Mesenchymal stem cell (in vitro differentiated cells and primary cell): Measurements from ENCODE around the gene SNAPIN.

Experiments
- DNase-seq: peaks from one replicate; pipeline ENCODE4 v3.0.0-alpha.2; 2013
- H2AFZ ChIP-seq: one replicate; pipeline ENCODE4 v1.6.1; 2013; ENCODE audit warnings: low read depth, mild to moderate bottlenecking, control low read depth, inconsistent platforms, low read length, moderate library complexity
- H2AK5ac ChIP-seq: 2 replicates; pipeline ENCODE4 v1.6.1; 2013; ENCODE audit warnings: low read length, moderate library complexity, mild to moderate bottlenecking, inconsistent platforms; ENCODE audit not compliant: severe bottlenecking
- H2BK120ac ChIP-seq: one replicate; pipeline ENCODE4 v1.6.1; 2013; ENCODE audit warnings: low read depth, mild to moderate bottlenecking, inconsistent platforms, low read length, moderate library complexity
- H2BK12ac ChIP-seq, 2 experiments: one replicate each; pipeline ENCODE4 v1.6.1; 2013; ENCODE audit warnings: inconsistent platforms in 2 of 2, low read length in 2 of 2, mild to moderate bottlenecking in 2 of 2, moderate library complexity in 2 of 2, control low read depth in 1 of 2
- H2BK15ac ChIP-seq: one replicate; pipeline ENCODE4 v1.6.1; 2013; ENCODE audit warnings: mild to moderate bottlenecking, low read depth, inconsistent platforms; ENCODE audit not compliant: poor library complexity, severe bottlenecking
- H2BK5ac ChIP-seq: 2 replicates; pipeline ENCODE4 v1.6.1; 2013; ENCODE audit warnings: low read depth, mild to moderate bottlenecking, low read length, control low read depth, inconsistent platforms; ENCODE audit not compliant: poor library complexity, severe bottlenecking
- H3K14ac ChIP-seq, 2 experiments: one replicate each; pipeline ENCODE4 v1.6.1; 2013; ENCODE audit warnings: inconsistent platforms in 2 of 2, low read length in 2 of 2, control low read depth in 1 of 2, mild to moderate bottlenecking in 1 of 2, moderate library complexity in 1 of 2
- H3K18ac ChIP-seq, 2 experiments: one replicate each; pipeline ENCODE4 v1.6.1; 2013; ENCODE audit warnings: inconsistent platforms in 2 of 2, low read length in 2 of 2, control low read depth in 1 of 2, low read depth in 1 of 2, mild to moderate bottlenecking in 1 of 2
- H3K23ac ChIP-seq, 2 experiments: one replicate each; pipeline ENCODE4 v1.6.1; 2013; ENCODE audit warnings: inconsistent platforms in 2 of 2, low read length in 2 of 2, mild to moderate bottlenecking in 2 of 2, moderate library complexity in 2 of 2, control low read depth in 1 of 2
- H3K27ac ChIP-seq: 2 replicates; pipeline ENCODE4 v1.5.1; 2013; ENCODE audit warnings: mild to moderate bottlenecking, moderate library complexity, low read length, control low read depth, inconsistent platforms; ENCODE audit not compliant: poor library complexity, severe bottlenecking
- H3K27me3 ChIP-seq, 2 experiments: 2 replicates each; pipeline versions ENCODE4 v1.6.1 to v1.7.0; 2013; ENCODE audit warnings: low read length in 2 of 2, mild to moderate bottlenecking in 2 of 2, moderate library complexity in 2 of 2, control low read depth in 1 of 2, inconsistent platforms in 1 of 2; ENCODE audit not compliant: control insufficient read depth in 1 of 2, insufficient read depth in 1 of 2
- H3K36me3 ChIP-seq, 2 experiments: 2 replicates each; pipeline versions ENCODE4 v1.6.1 to v1.7.0; 2013; ENCODE audit warnings: low read length in 2 of 2, control low read depth in 1 of 2, inconsistent platforms in 1 of 2, low read depth in 1 of 2, mild to moderate bottlenecking in 1 of 2; ENCODE audit not compliant: insufficient read depth in 2 of 2, control insufficient read depth in 1 of 2
- H3K4ac ChIP-seq, 2 experiments: one replicate each; pipeline ENCODE4 v1.6.1; 2013; ENCODE audit warnings: inconsistent platforms in 2 of 2, low read length in 2 of 2, mild to moderate bottlenecking in 2 of 2, moderate library complexity in 2 of 2, control low read depth in 1 of 2, low read depth in 1 of 2
- H3K4me1 ChIP-seq: 2 replicates; pipeline ENCODE4 v1.6.1; 2013; ENCODE audit warnings: low read depth, low read length, control low read depth; ENCODE audit not compliant: control insufficient read depth, insufficient read depth
- H3K4me2 ChIP-seq: 2 replicates; pipeline ENCODE4 v1.6.1; 2013; ENCODE audit warnings: low read length, mild to moderate bottlenecking, inconsistent platforms; ENCODE audit not compliant: poor library complexity, severe bottlenecking
- H3K4me3 ChIP-seq, 2 experiments: 2 replicates each; pipeline versions ENCODE4 v1.5.1 to v1.7.0; 2013; ENCODE audit warnings: low read length in 2 of 2, mild to moderate bottlenecking in 2 of 2, control low read depth in 1 of 2, low read depth in 1 of 2; ENCODE audit not compliant: insufficient read depth in 1 of 2
- H3K79me1 ChIP-seq: replicated peaks from 2 replicates; pipeline ENCODE4 v1.6.1; 2013; ENCODE audit warnings: mild to moderate bottlenecking, control low read depth, low read length, inconsistent platforms; ENCODE audit not compliant: poor library complexity, severe bottlenecking
- H3K9ac ChIP-seq: 2 replicates; pipeline ENCODE4 v1.7.0; 2013; ENCODE audit warnings: mild to moderate bottlenecking, low read length, moderate library complexity
- H3K9me3 ChIP-seq: 2 replicates; pipeline ENCODE4 v1.7.0; 2013; ENCODE audit warnings: mild to moderate bottlenecking, low read length; ENCODE audit not compliant: control insufficient read depth
- H4K8ac ChIP-seq: one replicate; pipeline ENCODE4 v1.6.1; 2013; ENCODE audit warnings: inconsistent platforms, mild to moderate bottlenecking, low read length, moderate library complexity
- H4K91ac ChIP-seq: one replicate; pipeline ENCODE4 v1.6.1; 2013; ENCODE audit warnings: mild to moderate bottlenecking, low read length, inconsistent platforms
- WGBS: methylation state at CpG from one replicate; pipeline ENCODE4 v1.1.7; 2013; ENCODE audit warnings: mixed read lengths; 5-methylcytosine and 5-hydroxymethylcytosine counted together

The SNAPIN gene

GRCh38 chr1:153647346-153647714 is 11.2 kb upstream of the SNAPIN start:
- no peak overlapping the region for H3K23ac ChIP-seq
- no peak overlapping the region for H2BK15ac ChIP-seq
- H2AFZ ChIP-seq: no peak overlapping the region
- no peak overlapping the region for H3K14ac ChIP-seq
- H3K4me3 ChIP-seq: no peak overlapping the region
- H3K36me3 ChIP-seq: peaks cover 29 to 51% of the 10 kb centered on the region in 2 experiments
- peak overlapping the region in 1 of 2 experiments; percentile 5 for H3K18ac ChIP-seq
- no peak overlapping the region for H2BK12ac ChIP-seq
- H4K8ac ChIP-seq: no peak overlapping the region
- no peak overlapping the region for H3K4me2 ChIP-seq
- WGBS: 69% methylated on average over 2 of the region's 2 CpGs
- no peak for DNase-seq
- H2BK5ac ChIP-seq: no peak overlapping the region
- no peak overlapping the region for H4K91ac ChIP-seq
- H3K4me1 ChIP-seq: peaks cover 10% of the 10 kb centered on the region
- no peaks in the 10 kb centered on the region for H3K9me3 ChIP-seq
- no peak overlapping the region for H2AK5ac ChIP-seq
- no peak overlapping the region for H2BK120ac ChIP-seq
- no peak overlapping the region for H3K4ac ChIP-seq
- H3K27ac ChIP-seq: no peak overlapping the region
- H3K27me3 ChIP-seq: no peaks in the 10 kb centered on the region
- H3K9ac ChIP-seq: no peak overlapping the region
- H3K79me1 ChIP-seq: peaks cover 15% of the 10 kb centered on the region

GRCh38 chr1:153648000-153648643 is 10.4 kb upstream of the SNAPIN start:
- Histone ChIP-seq H3K4ac (no peak overlapping the region), H3K4me3 (no peak overlapping the region), H3K18ac (no peak overlapping the region), H2BK5ac (no peak overlapping the region), H2AK5ac (peak overlapping the region; percentile 5), H3K4me2 (no peak overlapping the region), H3K9me3 (no peaks in the 10 kb centered on the region), H4K91ac (no peak overlapping the region), H2BK15ac (no peak overlapping the region), H3K27ac (no peak overlapping the region), H2BK12ac (peak overlapping the region in 1 of 2 experiments; percentile 49), H2AFZ (no peak overlapping the region), H3K36me3 (peaks cover 26 to 43% of the 10 kb centered on the region in 2 experiments), H3K79me1 (peaks cover 13% of the 10 kb centered on the region), H4K8ac (peak overlapping the region; percentile 77), H3K4me1 (peaks cover 10% of the 10 kb centered on the region), H2BK120ac (no peak overlapping the region), H3K14ac (no peak overlapping the region), H3K27me3 (no peaks in the 10 kb centered on the region), H3K9ac (no peak overlapping the region), H3K23ac (no peak overlapping the region)
- no peak for DNase-seq
- WGBS: 93% methylated on average over 10 of the region's 10 CpGs

- H2AFZ ChIP-seq: no peak overlapping the region
- peaks cover 25 to 31% of the 10 kb centered on the region in 2 experiments for H3K36me3 ChIP-seq
- H3K18ac ChIP-seq: no peak overlapping the region
- DNase-seq: no peak
- no peak overlapping the region for H3K9ac ChIP-seq
- no peaks in the 10 kb centered on the region for H3K27me3 ChIP-seq
- H3K27ac ChIP-seq: no peak overlapping the region
- 75% methylated on average over 3 of the region's 3 CpGs for WGBS
- no peak overlapping the region for H2BK15ac ChIP-seq
- no peak overlapping the region for H3K4me3 ChIP-seq
- peaks cover 12% of the 10 kb centered on the region for H3K79me1 ChIP-seq
- no peak overlapping the region for H4K8ac ChIP-seq
- no peaks in the 10 kb centered on the region for H3K9me3 ChIP-seq
- peak overlapping the region in 1 of 2 experiments; percentile 32 for H2BK12ac ChIP-seq
- H3K4me1 ChIP-seq: peaks cover 10% of the 10 kb centered on the region
- no peak overlapping the region for H3K4ac ChIP-seq
- no peak overlapping the region for H3K14ac ChIP-seq
- H3K23ac ChIP-seq: no peak overlapping the region
- no peak overlapping the region for H4K91ac ChIP-seq
- no peak overlapping the region for H3K4me2 ChIP-seq
- H2BK5ac ChIP-seq: no peak overlapping the region
- no peak overlapping the region for H2BK120ac ChIP-seq
- H2AK5ac ChIP-seq: peak overlapping the region; percentile 78
Measured at GRCh38 chr1:153649137-153649862, 9.2 kb upstream of the SNAPIN start.

- 100% methylated on average over 2 of the region's 2 CpGs for WGBS
- Histone ChIP-seq H2BK12ac (no peak overlapping the region), H2AK5ac (no peak overlapping the region), H3K36me3 (peaks cover 24 to 25% of the 10 kb centered on the region in 2 experiments), H3K9ac (no peak overlapping the region), H2BK15ac (no peak overlapping the region), H2BK5ac (no peak overlapping the region), H3K4me2 (no peak overlapping the region), H3K4me1 (peaks cover 10% of the 10 kb centered on the region), H3K4ac (no peak overlapping the region), H3K23ac (no peak overlapping the region), H3K79me1 (peaks cover 11% of the 10 kb centered on the region), H2BK120ac (no peak overlapping the region), H3K9me3 (no peaks in the 10 kb centered on the region), H3K27ac (no peak overlapping the region), H2AFZ (no peak overlapping the region), H3K18ac (no peak overlapping the region), H3K27me3 (no peaks in the 10 kb centered on the region), H4K8ac (no peak overlapping the region), H3K4me3 (no peak overlapping the region), H3K14ac (no peak overlapping the region), H4K91ac (no peak overlapping the region)
- DNase-seq: no peak
Measured at GRCh38 chr1:153649863-153650235, 8.7 kb upstream of the SNAPIN start.
